ENCODE measurements around the gene CAMSAP1.
"Not testable (repeated sequence)": the region's sequence is repeated elsewhere in the genome, so short reads cannot be mapped to it uniquely, and the experiment has no call there.

The CAMSAP1 gene

GRCh38 chr9:135921749-135922310 lies 14.5 kb upstream of the CAMSAP1 start:
- no peak for DNase-seq
- no peak for ATAC-seq

GRCh38 chr9:135920973-135921585 lies 13.7 kb upstream of the CAMSAP1 start:
- DNase-seq, result no peak
- ATAC-seq, result no peak

GRCh38 chr9:135920256-135920930 lies 13.0 kb upstream of the CAMSAP1 start:
- DNase-seq (no peak), ATAC-seq (no peak)

- DNase-seq (no peak), ATAC-seq (no peak)
Observed at GRCh38 chr9:135919318-135919890, 12.1 kb upstream of the CAMSAP1 start.

- not testable (repeated sequence) for DNase-seq, ATAC-seq
Observed at GRCh38 chr9:135916227-135916626, 8.9 kb upstream of the CAMSAP1 start.

GRCh38 chr9:135914921-135915320 lies 7.6 kb upstream of the CAMSAP1 start:
- DNase-seq (no peak), ATAC-seq (no peak)

- not testable (repeated sequence) for ATAC-seq, DNase-seq
Observed at GRCh38 chr9:135911233-135911632, 3.9 kb upstream of the CAMSAP1 start.

GRCh38 chr9:135910757-135911156 lies 3.4 kb upstream of the CAMSAP1 start:
- DNase-seq (no peak), ATAC-seq (no peak)

- ATAC-seq (no peak), DNase-seq (no peak)
Observed at GRCh38 chr9:135910216-135910615, 2.9 kb upstream of the CAMSAP1 start.

GRCh38 chr9:135909371-135909770 lies 2.0 kb upstream of the CAMSAP1 start:
- DNase-seq (no peak), ATAC-seq (no peak)

- no peak for ATAC-seq
Observed at GRCh38 chr9:135908754-135909204, 1.4 kb upstream of the CAMSAP1 start.

GRCh38 chr9:135908093-135908753 lies 877 bp upstream of the CAMSAP1 start:
- DNase-seq, result peak; percentile 44
- no peak for ATAC-seq

More at GRCh38 chr9:135908754-135909204, 1.4 kb upstream of the CAMSAP1 start:
- DNase-seq, result no peak

- DNase-seq (no peak), ATAC-seq (peak; percentile 7)
Observed at GRCh38 chr9:135907006-135907430, 328 bp downstream of the CAMSAP1 start.

GRCh38 chr9:135906291-135907005 lies 898 bp downstream of the CAMSAP1 start:
- ATAC-seq (no peak), DNase-seq (peak; percentile 34)

- peak; percentile 53 for DNase-seq
- peak; percentile 48 for ATAC-seq
Observed at GRCh38 chr9:135905380-135906258, 1.7 kb downstream of the CAMSAP1 start.

- DNase-seq (no peak), ATAC-seq (no peak)
Observed at GRCh38 chr9:135903786-135904520, 3.4 kb downstream of the CAMSAP1 start.

GRCh38 chr9:135903358-135903656 lies 4.0 kb downstream of the CAMSAP1 start:
- ATAC-seq (no peak), DNase-seq (no peak)

- ATAC-seq, result no peak
Observed at GRCh38 chr9:135902655-135903357, 4.5 kb downstream of the CAMSAP1 start.

GRCh38 chr9:135901826-135902225 lies 5.5 kb downstream of the CAMSAP1 start:
- DNase-seq (no peak), ATAC-seq (no peak)

More at GRCh38 chr9:135902655-135903357, 4.5 kb downstream of the CAMSAP1 start:
- no peak for DNase-seq

Data from stimulated activated naive CD8-positive, alpha-beta T cell treated with anti-CD3 and anti-CD28 coated beads, Interleukin-15, Interleukin-2, amounts not matched to agents 100 U/mL and 50 U/mL, for 24 hours (primary cell).